Measurements from ENCODE around the gene PHLDB3.
A peak's percentile ranks its signal among the peaks of the same experiment; 100 is the strongest.

GRCh38 chr19:43526884-43527859, 22.6 kb upstream of the PHLDB3 start, which contains the start of gene ETHE1:
- TF ChIP-seq POLR2A (IDR thresholded peaks at IDR 0.05; ENCODE audit: low read depth) (peak; percentile 79), CTCF (IDR thresholded peaks at IDR 0.05) (peak in 2 of 3 experiments; percentile 3 to 17)
